Neutrophil (primary cell): ENCODE measurements around the gene SRR.

Experiments
- H3K27ac ChIP-seq: fragments of 200-600 bp; sonication (generic); 2 replicates; pipeline ENCODE4 v1.5.1; 2016; ENCODE audit warnings: mild to moderate bottlenecking, moderate library complexity
- H3K27me3 ChIP-seq: fragments of 200-600 bp; sonication (generic); 2 replicates; pipeline ENCODE4 v1.6.0; 2016; ENCODE audit warnings: mild to moderate bottlenecking
- H3K36me3 ChIP-seq: fragments of 200-600 bp; sonication (generic); 2 replicates; pipeline ENCODE4 v1.5.1; 2017
- H3K4me1 ChIP-seq, 2 experiments: fragments of 200-600 bp in 1 of 2; sonication (generic) in 1 of 2; 1 replicate in 1 of 2; 2 replicates in 1 of 2; pipeline versions ENCODE4 v1.5.1 to v1.6.1; 2013 to 2016; ENCODE audit warnings: low read depth in 1 of 2, low read length in 1 of 2, mild to moderate bottlenecking in 1 of 2, moderate library complexity in 1 of 2; ENCODE audit not compliant: control insufficient read depth in 1 of 2, insufficient read depth in 1 of 2
- H3K4me3 ChIP-seq, 2 experiments: fragments of 200-600 bp in 1 of 2; sonication (generic) in 1 of 2; 1 replicate in 1 of 2; 2 replicates in 1 of 2; pipeline ENCODE4 v1.5.1; 2013 to 2016; ENCODE audit warnings: low read depth in 1 of 2, low read length in 1 of 2, mild to moderate bottlenecking in 1 of 2, moderate library complexity in 1 of 2
- H3K9me3 ChIP-seq: fragments of 200-600 bp; sonication (generic); 2 replicates; pipeline ENCODE4 v1.5.1; 2016
- TF ChIP-seq, protein P1 (sequence below): fragments of 200-600 bp; sonication (generic); IDR thresholded peaks from 2 replicates; pipeline ENCODE4 v1.5.1; 2016; ENCODE audit warnings: antibody characterized with exemption

The SRR gene

GRCh38 chr17:2337544-2338314 lies 34.0 kb downstream of the SRR start:
- no peaks in the 10 kb centered on the region for H3K27me3 ChIP-seq
- peaks cover 14% of the 10 kb centered on the region for H3K36me3 ChIP-seq
- peak overlapping the region; percentile 84 to 94 for H3K4me3 ChIP-seq
- H3K4me1 ChIP-seq: peaks cover 19 to 21% of the 10 kb centered on the region in 2 experiments
- TF ChIP-seq, protein P1, sequence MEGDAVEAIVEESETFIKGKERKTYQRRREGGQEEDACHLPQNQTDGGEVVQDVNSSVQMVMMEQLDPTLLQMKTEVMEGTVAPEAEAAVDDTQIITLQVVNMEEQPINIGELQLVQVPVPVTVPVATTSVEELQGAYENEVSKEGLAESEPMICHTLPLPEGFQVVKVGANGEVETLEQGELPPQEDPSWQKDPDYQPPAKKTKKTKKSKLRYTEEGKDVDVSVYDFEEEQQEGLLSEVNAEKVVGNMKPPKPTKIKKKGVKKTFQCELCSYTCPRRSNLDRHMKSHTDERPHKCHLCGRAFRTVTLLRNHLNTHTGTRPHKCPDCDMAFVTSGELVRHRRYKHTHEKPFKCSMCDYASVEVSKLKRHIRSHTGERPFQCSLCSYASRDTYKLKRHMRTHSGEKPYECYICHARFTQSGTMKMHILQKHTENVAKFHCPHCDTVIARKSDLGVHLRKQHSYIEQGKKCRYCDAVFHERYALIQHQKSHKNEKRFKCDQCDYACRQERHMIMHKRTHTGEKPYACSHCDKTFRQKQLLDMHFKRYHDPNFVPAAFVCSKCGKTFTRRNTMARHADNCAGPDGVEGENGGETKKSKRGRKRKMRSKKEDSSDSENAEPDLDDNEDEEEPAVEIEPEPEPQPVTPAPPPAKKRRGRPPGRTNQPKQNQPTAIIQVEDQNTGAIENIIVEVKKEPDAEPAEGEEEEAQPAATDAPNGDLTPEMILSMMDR: peak; percentile 34
- H3K27ac ChIP-seq: peak overlapping the region; percentile 83
- H3K9me3 ChIP-seq: no peaks in the 10 kb centered on the region

DNA sequence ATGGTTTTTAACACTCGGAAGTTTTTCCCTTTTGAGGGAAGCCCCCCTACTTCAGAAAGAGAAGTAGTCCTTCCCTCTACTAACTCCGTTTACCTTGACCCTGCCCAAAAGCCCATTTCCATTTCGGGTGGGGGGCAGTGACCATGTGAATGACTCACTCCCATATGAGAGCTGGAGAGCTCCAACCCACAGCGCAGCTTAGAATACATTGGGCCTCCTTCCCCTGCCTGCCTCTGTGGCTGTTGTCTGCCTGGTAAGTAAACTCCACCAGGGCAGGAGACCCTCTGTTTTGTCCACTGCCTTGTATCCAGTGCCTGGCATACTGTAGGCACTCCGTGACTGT lies 34.5 kb downstream of the SRR start:
- H3K27me3 ChIP-seq: no peaks in the 10 kb centered on the region
- H3K4me3 ChIP-seq: peak overlapping the region; percentile 84 to 94
- no peaks in the 10 kb centered on the region for H3K9me3 ChIP-seq
- TF ChIP-seq, protein P1: no peak
- H3K27ac ChIP-seq: peak overlapping the region; percentile 83
- peaks cover 13% of the 10 kb centered on the region for H3K36me3 ChIP-seq
- H3K4me1 ChIP-seq: peaks cover 19 to 21% of the 10 kb centered on the region in 2 experiments

- H3K27me3 ChIP-seq: no peaks in the 10 kb centered on the region
- no peak overlapping the region for H3K4me3 ChIP-seq
- no peak overlapping the region for H3K27ac ChIP-seq
- TF ChIP-seq, protein P1: no peak
- H3K9me3 ChIP-seq: no peaks in the 10 kb centered on the region
- peaks cover 29% of the 10 kb centered on the region for H3K36me3 ChIP-seq
- no peaks in the 10 kb centered on the region for H3K4me1 ChIP-seq
These were observed 39.7 kb downstream of the SRR start for GRCh38 chr17:2343421-2343820.

DNA sequence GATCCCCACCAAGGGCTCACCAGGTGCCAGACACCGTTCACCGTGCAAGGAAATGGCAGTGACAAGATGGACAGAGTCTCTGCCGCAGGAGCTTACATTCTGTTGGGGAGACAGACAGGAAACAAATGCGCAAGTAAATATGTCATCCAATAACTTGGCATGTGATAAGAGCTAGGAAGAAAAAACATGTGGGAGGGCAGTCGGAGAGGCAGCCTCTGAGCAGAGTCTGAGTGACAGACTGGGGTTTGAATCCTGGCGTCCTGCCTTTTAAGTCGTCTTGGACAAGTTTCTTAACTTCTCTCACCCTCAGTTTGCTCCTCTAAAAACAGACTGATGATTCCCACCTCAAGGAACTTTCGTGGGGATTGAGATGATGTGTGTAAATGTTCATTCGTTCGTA lies 40.8 kb downstream of the SRR start:
- H3K27ac ChIP-seq: no peak overlapping the region
- H3K4me1 ChIP-seq: no peaks in the 10 kb centered on the region
- peaks cover 29% of the 10 kb centered on the region for H3K36me3 ChIP-seq
- no peaks in the 10 kb centered on the region for H3K9me3 ChIP-seq
- H3K27me3 ChIP-seq: no peaks in the 10 kb centered on the region
- TF ChIP-seq, protein P1: no peak
- no peak overlapping the region for H3K4me3 ChIP-seq

DNA sequence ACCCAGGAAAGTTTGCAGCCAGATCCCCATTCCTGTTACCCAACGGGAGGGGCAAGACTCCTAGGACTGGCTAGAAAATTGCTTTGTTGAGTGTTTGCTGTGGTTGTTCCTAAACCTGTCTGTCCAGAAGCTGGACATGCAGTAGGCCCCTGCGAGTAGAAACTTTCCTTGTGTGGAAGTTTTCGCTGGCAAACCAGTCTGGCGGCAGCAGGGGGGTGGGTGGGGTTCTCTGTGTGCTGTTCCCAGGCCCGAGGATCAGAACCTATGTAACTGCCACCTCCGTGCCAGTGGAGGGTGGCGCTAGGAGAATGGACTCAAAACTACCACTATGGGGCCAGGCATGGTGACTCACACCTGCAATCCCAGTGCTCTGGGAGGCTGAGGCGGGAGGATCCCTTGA lies 42.7 kb downstream of the SRR start:
- Histone ChIP-seq H3K36me3 (peaks cover 29% of the 10 kb centered on the region), H3K27ac (no peak overlapping the region), H3K27me3 (no peaks in the 10 kb centered on the region)

More for the DNA sequence above, 42.7 kb downstream of the SRR start:
- TF ChIP-seq, protein P1: no peak
- Histone ChIP-seq H3K4me1 (no peaks in the 10 kb centered on the region), H3K9me3 (no peaks in the 10 kb centered on the region), H3K4me3 (no peak overlapping the region)
